IPS-18c (cell line): ENCODE results near the gene MDC1.

Experiments used
- H3K4me3 ChIP-seq: 2 replicates; pipeline ENCODE4 v1.7.0; 2013; ENCODE audit warnings: low read depth, mild to moderate bottlenecking, low read length, moderate library complexity; ENCODE audit not compliant: insufficient read depth
- H3K9me3 ChIP-seq: one replicate; pipeline ENCODE4 v1.6.1; 2013; ENCODE audit warnings: mild to moderate bottlenecking, low read length, moderate library complexity; ENCODE audit not compliant: control insufficient read depth, insufficient read depth

Gene MDC1

DNA sequence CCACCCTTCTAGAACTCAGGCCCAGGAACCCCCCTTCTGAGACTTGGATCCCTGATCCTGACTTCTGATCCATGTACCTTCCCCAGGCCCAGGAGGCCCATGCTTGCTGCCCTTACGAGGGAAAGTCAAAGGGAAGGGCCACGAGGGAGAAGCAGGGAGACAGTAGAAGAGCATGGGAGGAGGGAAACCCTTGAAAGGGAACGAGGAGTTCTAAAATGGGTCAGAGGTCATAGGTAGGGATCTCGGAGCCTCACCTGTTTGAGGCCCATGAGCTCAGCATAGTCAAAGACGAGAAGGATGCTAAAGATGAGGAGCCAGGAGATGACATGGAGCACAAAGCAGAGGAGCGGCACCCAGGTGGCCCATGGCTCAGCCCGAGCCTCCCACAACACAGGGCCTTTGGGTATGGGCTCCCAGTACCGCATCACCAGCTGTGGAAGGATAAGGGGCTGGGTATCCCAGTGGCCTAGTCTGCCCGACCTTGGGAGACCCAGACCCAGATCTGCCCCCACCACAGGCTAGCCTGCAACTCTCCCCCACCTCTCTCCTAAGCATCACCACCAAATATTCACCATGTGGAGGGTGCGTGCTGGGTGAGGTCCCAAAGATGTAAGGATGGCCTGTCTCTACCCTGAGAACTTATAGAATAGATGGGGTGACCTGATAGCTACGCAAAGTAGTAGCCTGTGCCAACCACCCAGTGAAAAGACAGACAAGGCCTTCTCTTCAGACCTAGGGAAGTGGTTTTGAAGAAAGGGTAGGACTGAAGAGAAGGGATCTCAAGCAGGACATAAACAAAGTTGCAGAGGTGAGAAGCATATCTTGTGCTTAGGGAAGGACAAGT is 27.8 kb downstream of the MDC1 start:
- H3K9me3 ChIP-seq, result no peaks in the 10 kb centered on the region
- H3K4me3 ChIP-seq, result 0 out of 2 replicates have a peak overlapping the region, but pooled peaks have one; percentile 15

DNA sequence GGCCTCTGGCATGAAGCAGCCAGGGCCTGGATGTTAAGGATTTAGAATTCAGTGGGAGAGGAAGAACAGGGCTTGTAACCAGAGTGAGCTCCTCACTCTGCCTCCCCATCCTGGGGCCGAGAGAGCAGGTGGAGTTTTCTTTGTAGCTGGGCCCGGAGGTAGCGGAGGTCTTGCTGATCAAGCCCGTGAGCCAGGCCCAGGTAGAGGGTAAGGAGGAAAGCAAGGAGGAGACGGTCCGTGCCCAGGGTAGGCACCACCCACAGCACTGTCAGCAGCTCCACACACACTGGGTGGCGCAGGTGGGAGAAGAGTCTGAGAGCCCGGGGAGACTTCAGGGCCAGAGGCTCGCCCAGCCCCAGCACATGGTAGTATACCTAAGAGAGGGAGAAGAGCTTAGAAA is 28.5 kb downstream of the MDC1 start:
- Histone ChIP-seq H3K9me3 (peaks cover 2% of the 10 kb centered on the region), H3K4me3 (no peak overlapping the region)

DNA sequence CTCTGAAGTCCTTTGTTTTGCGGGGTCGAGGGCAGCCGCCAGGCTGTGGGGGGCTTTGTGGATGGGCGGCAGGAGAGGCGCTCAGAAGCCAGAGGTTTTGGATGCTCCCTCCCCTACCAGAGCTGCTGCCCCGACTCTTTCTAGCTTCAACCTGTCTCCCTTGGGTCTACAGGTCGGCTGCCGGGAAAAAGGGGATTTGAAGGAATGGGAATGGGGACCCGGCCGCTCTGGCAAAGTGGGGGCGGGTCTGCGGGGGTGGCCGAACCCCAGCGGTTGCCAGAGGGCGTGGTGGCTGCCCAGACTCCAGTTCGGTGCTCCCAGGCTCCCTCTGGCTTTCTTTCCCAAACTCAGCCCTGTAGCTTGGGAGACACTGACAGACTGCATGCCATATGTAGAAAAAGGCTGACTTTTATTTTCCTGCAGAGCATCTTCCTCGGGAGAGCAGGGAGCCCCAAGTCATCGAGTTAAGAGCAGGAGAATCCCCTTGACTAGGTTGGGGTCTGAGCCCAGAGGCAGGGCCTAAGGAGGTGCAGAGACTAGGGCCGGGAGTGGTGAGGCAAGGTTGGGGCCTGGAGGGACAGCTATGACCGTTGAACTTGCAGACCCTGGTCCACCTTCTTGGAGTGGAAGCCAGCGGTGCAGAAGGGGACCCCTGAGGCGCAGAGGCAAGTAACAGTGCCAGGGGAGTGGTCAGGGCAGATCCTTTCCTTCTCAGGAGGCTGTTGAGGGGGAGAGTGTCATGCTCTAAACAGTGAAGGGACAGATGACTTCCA is 29.2 kb downstream of the MDC1 start:
- Histone ChIP-seq H3K4me3 (peak overlapping the region; percentile 86), H3K9me3 (peaks cover 2% of the 10 kb centered on the region)

DNA sequence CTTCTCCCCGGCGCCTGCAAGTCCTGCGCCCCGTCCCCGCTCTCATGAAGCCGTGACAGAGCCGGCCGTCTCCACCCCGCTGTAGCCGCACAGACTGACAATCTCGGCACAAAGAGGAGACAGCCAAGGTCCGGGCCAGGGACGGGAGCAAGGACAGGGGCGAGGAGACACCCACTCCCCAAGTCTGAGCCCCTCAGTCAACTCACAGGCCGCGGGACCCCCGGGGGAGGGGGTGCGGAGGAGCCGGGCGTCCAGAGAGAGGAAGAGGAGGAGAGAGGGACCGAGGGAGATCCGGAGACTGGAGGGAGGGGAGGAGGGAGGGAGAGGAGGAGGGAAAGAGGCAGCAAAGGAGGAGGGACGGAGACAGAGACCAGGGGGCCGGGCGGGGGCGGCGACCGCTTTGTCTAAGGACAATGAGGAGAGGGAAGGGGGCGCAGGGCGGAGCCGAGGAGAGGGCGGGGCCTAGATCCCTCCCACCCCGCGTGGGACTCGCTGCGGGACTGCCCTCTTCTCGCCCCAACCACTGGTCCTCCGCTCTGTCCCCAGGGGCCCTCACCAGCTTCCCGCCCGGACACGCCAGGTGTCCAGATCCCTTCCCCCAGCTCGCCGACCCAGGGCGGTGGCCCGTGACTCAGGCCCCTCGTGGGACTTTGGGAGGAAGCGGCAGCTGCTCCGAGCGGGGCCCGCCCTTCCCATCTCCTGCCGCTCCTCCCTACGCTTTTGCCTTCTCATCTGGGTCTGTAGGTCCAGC is 30.0 kb downstream of the MDC1 start:
- Histone ChIP-seq H3K9me3 (peaks cover 2% of the 10 kb centered on the region), H3K4me3 (peak overlapping the region; percentile 86)

DNA sequence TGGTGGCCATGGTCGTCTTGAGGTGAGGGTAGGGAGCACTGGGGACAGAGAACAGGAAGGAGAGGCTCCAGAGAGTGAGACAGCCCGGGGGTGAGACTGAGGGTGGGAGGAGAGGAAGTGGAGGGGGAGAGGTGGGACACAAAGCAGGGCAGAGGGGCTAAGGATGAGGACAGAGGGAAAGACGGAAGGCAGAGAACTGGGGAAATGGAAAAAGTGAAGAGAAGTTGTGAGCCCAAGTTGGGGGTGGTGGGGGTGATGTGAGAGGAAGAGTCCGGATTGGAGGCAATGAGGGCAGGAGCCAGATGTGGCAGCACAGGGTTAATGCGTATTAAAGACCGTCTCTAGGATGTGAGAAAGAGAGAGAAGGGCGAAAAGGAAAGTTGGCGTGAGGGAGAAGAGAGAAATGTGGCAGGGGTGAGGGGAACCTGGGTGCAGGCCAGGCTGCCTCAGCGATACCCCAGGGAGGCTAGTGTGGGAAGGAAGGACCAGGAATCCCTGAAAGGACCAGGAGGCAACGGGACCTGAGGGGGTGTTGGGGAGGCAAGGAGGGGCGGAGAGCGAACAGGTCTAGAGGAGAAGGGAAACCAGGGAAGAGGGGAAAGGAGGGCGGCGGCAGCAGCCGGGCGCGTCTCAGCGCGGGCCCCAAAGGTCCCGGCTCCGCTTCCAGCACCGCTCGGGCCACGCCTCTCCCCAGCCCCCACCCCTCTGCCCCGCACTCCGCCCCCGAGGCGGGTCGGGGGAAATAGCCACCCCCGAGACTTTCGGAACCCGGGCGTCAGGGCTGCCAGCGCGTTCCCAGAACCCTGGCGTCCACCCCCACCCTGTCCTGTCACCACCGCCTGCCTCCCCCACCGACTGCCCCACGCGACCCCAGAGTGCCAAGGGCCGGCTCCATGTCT is 30.8 kb downstream of the MDC1 start, which contains the start of gene PPP1R18:
PPP1R18 (minus strand) TSS at position 637 of the 899 bp plus-strand sequence; CDS start at position 10, 627 bp downstream.
- Histone ChIP-seq H3K4me3 (peak within 1 kb of the TSS; percentile 86), H3K9me3 (peaks cover 2% of the 10 kb centered on the region)

DNA sequence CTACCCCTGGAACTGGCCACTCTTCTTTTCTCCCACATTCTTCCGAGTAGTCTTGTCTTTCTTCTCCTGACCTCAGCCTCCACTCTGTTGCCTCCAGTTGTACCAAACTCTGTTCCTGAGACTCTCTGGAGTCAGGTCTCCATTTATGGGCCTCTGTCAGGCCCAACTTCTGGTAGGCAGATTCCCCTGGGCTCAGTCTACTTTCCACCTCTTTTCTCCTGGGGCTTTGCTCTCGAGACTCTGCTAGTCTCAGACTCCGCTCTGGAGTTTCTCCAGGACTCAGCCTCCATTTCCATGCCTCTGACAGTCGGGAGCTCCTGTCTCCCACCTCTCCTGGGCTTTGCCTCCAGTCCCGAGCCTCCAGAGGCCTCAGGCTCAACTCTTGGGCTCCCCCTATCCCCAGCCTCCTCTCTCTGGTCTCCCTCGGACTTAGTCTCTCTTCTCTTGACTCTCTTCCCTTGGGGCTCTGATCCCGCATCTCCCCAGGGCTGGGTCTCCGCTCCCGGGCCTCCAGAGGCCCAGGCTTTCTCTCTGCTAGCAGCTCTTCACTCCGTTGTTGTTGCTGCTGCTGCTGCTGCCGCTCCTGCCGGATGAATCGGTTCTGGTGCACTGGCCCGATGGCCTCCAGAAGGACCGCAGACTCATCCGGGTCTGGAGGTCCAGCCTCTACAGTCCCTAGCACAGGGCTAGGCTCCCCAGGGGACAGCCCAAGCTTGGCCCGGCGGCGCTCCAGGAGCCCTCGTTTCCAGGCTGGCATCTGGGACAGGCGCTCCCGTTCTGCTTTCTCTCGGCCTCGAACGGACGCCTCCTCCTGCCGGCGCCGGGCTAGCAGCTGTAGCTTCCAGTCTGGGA is 31.7 kb downstream of the MDC1 start:
- peaks cover 2% of the 10 kb centered on the region for H3K9me3 ChIP-seq
- H3K4me3 ChIP-seq, result peak overlapping the region; percentile 86; the same call in 1 of the 2 replicates

DNA sequence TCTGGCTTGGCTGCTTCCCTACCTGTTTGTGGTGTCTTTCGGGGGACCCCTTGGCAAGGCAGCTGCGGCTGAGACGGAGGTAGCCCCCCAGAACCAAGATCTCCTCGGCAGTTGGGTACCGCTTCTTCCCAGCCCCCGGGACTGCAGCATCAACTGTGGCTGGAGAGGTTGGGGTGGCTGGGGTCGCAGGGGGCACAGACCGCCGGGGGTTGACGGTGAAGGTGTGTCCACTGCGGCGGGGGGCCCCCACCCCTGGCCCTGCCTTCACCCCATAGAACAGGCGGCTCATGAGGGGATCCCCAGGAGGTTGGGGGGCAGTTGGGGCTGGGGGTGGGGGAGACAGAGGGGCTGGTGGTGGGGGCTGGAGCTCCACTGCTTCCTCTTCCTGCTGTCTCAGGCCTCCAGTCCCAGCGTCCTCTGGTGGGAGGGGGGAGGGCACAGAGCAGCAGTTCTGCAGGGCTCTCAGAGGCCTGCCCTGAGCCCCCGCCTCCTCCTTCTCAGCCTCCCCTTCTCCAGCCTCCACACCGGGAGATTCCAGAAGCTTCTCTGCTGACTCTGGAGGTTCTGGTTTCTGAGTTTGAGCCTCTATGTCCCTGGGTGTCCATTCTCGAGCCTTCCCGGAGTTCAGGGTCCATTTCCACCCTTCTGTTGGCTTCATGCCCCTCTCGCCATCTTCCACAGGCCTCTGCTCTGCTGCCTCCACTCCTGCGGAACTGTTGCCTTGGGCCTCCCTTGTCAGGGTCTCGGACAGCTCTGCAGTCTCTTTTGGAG is 32.5 kb downstream of the MDC1 start:
- peak overlapping the region; percentile 34; the same call in 1 of the 2 replicates for H3K4me3 ChIP-seq
- H3K9me3 ChIP-seq, result peaks cover 2% of the 10 kb centered on the region

DNA sequence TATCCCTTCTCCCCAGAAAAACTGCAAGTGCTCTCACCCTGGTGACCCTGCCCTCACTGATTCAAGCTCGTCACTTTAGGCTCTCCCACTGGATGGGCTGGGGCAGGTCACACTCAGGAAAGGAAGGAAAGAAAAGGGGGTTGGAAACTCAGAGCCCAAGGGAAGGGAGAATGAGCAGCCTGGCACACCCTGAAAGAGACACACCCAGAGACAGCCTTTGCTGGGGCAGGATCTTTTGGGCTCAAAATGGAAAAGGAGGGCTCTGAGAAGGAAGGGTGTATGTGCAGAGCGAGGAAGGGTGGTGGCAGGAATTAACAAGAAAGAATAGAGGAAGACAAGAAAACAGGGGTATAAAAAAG is 33.1 kb downstream of the MDC1 start:
- Histone ChIP-seq H3K4me3 (peak overlapping the region; percentile 34), H3K9me3 (peaks cover 2% of the 10 kb centered on the region)

DNA sequence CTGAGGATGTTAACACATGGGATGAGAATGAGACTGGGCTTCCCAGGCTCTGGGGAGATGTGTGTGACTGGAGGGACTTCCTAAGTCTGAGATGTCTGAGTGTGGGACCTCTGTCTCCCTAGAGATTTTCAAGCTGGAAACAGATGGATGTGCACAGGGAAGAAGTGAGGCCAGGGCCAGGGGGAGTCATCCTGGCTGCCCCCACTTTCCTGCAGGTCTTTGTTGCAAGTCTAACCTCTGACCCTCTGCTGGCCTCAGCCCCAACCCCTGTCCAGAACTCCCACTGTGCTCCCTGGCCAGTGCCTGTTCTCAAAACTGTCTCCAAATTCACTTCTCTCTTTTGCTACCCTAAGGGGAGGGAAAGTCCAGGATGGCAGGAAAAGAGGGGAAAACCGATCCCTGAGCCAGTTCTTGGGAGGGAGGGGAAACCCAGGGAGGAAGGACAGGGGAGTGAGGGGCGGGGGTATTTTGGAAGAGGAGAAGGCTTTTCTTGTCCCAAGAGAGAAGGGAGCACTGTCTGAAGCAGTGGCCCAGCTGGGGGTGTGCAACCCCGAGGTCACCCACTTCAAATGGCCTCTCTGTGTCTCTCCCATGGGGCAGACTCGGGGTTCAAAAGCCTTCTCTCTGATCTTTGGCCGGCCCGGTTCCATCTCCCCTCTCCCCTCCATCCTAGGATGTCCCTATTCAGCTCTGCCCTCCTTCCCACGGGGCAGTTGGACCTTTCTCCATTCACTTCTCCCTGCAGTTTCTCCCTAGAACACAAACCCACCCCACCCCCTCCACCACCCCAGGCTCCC is 33.7 kb downstream of the MDC1 start:
- Histone ChIP-seq H3K9me3 (peaks cover 2% of the 10 kb centered on the region), H3K4me3 (peak overlapping the region; percentile 34)

DNA sequence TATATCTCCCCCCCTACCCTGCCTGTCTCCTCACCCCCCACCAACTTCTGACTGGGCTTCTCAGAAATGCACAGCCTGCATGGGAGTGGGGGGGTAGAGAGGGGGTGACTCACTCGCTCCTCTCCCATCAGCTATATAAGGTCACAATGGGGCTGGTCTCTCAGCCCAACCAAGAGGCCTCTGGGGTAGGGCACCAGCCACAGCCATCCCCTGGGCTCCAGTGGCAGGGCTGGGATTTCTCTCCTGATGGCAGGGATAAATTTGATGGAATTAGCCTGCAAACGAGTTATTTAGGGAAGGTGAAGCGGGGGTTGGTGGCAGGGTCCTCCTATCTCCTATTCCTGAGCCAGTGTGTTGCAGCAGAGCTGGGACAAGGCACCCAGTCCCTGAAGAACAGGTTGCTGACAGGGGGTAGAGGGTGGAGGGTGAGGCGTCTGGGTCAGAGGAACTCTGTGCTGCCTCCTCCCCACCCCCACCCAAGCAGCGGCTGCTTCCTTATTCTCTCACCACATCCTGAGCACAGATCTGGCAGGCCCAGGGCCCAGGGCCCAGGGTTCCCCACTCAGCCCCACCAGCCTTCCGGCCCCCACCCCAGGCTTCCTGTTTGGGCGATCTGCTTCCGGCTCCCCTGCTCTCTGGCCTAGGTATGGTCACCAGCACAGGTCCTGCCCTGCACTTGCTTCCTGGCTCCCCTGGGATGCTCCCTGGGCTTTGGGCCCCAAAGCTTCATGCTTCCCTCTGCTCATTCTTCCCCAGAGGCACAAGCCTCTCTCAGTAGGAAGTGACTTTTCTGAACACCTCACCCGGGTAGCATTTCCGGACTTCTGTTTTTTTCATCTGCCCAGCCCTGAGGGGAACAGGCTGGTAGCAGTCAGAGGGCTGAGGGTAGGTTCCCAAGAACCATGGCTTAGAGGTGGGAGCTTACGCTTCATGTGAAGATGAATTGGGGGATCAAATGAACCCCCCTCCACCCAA is 34.7 kb downstream of the MDC1 start:
- Histone ChIP-seq H3K9me3 (peaks cover 2% of the 10 kb centered on the region), H3K4me3 (peak overlapping the region; percentile 34; the same call in 1 of the 2 replicates)

DNA sequence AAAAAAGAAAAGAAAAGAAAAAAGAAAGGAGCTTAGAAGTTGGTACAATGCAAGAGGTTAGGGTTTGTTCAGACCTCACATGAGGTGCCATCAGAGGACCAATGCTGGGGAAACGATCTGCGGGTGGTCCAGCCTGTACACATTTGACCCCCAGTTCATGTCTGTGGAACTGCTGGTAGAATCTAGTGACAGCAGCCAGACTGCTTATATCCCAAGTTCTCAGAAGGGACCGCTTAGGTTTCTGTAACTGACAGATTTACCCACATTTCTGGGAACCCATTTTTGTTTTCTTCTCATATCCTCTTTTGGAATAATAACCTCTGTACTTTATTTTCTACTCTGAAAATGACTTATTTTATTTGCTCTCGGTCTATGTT is 35.3 kb downstream of the MDC1 start:
- H3K4me3 ChIP-seq, result no peak overlapping the region
- H3K9me3 ChIP-seq, result peaks cover 2% of the 10 kb centered on the region

DNA sequence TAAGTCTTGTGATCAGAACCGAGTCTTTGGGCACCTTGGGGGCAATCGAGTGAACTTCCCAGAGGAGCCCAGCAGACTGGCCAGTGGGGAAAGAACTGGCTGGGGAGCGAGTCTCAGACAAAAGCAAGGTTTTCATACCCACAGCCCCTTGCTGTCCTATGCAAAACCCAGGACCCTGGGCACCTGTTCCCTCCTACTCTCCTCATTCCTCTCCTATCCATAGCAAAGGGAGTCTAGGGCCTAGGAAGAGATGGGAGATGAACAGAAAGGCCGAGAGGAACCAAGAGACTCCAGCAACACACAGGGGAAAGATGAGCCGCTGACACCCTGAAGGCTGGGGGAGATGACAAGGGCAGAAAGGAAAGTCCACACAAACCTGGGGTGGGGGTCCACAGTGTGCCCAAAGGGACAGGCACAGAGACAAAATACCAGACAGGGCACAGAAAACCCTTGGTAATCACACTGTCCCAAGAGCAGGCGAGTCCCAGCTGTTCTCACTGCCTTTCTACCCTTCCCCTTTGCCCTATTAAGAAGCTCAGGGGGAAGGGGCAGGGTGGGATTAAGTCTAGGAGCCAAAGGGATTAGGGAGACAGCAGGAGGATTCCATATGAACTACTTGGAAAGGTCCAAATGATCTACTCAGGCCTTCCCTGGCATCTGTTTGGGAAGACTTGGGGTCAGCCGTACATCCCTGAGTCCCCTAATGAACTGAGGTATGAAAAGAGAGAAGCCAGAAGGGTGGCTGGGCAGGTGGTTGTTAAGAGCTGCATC is 37.1 kb downstream of the MDC1 start:
- no peak overlapping the region for H3K4me3 ChIP-seq
- H3K9me3 ChIP-seq, result peaks cover 2% of the 10 kb centered on the region
